Epithelial cell of proximal tubule (primary cell): Measurements from ENCODE around the gene EGLN1. TPM values are rescaled to one million over a fixed set of nuclear protein-coding genes. Genes with fewer than 3 reads are reported as not detected.

Experiments
- DNase-seq: peaks from one replicate; pipeline ENCODE4 v3.0.0-alpha.2; 2011; ENCODE audit warnings: low read depth
- H3K4me3 ChIP-seq: 2 replicates; pipeline ENCODE4 v1.5.1; 2011; ENCODE audit warnings: low read depth, mild to moderate bottlenecking, low read length
- total RNA-seq: library from RNA; depleted of rRNA; stranded (reverse); fragments of >200 nt; gene quantifications from 2 replicates; pipeline ENCODE4 v1.2.3, GENCODE V29; 2015
- TF ChIP-seq, protein P1 (sequence below): conservative IDR thresholded peaks from 2 replicates; pipeline ENCODE4 v1.5.1; 2012; ENCODE audit warnings: low read depth, mild to moderate bottlenecking, low read length

The EGLN1 gene
- total RNA-seq, 1 donor from 2014 or later, result 34.5 TPM

GRCh38 chr1:231416901-231417300, 5.2 kb downstream of the EGLN1 start:
- H3K4me3 ChIP-seq, result peak overlapping the region; percentile 77
- TF ChIP-seq, protein P1, sequence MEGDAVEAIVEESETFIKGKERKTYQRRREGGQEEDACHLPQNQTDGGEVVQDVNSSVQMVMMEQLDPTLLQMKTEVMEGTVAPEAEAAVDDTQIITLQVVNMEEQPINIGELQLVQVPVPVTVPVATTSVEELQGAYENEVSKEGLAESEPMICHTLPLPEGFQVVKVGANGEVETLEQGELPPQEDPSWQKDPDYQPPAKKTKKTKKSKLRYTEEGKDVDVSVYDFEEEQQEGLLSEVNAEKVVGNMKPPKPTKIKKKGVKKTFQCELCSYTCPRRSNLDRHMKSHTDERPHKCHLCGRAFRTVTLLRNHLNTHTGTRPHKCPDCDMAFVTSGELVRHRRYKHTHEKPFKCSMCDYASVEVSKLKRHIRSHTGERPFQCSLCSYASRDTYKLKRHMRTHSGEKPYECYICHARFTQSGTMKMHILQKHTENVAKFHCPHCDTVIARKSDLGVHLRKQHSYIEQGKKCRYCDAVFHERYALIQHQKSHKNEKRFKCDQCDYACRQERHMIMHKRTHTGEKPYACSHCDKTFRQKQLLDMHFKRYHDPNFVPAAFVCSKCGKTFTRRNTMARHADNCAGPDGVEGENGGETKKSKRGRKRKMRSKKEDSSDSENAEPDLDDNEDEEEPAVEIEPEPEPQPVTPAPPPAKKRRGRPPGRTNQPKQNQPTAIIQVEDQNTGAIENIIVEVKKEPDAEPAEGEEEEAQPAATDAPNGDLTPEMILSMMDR, result no peak
- DNase-seq, result no peak

- H3K4me3 ChIP-seq, result no peak overlapping the region
- TF ChIP-seq, protein P1, result no peak
- no peak for DNase-seq
Measured at GRCh38 chr1:231415018-231415583, 7.0 kb downstream of the EGLN1 start.

GRCh38 chr1:231414260-231415016, 7.6 kb downstream of the EGLN1 start:
- TF ChIP-seq, protein P1, result no peak
- H3K4me3 ChIP-seq, result no peak overlapping the region
- DNase-seq, result no peak

DNA sequence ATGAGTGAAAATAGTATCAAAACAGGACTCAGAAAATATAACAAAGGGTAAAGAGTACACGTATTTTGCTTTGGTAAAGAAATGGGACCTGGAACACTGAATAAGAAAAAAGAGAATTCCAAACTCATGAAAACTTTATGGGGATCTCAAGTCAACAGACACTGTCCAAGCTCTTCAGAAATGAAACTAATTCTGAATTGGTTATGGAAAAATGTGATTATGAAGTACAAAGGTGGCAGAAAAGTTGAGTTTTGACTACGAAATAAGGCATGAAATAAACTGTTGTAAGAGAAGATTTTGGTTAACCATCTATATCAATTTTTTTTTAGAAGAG, 8.4 kb downstream of the EGLN1 start:
- no peak for DNase-seq
- H3K4me3 ChIP-seq, result no peak overlapping the region
- TF ChIP-seq, protein P1, result no peak

- DNase-seq, result no peak
- TF ChIP-seq, protein P1, result no peak
- no peak overlapping the region for H3K4me3 ChIP-seq
Measured at GRCh38 chr1:231411036-231411531, 11.0 kb downstream of the EGLN1 start.

- no peak for DNase-seq
- no peak overlapping the region for H3K4me3 ChIP-seq
- TF ChIP-seq, protein P1, result no peak
Measured at GRCh38 chr1:231410036-231410612, 12.0 kb downstream of the EGLN1 start.
